ENCODE measurements around the gene THSD1.

DNA sequence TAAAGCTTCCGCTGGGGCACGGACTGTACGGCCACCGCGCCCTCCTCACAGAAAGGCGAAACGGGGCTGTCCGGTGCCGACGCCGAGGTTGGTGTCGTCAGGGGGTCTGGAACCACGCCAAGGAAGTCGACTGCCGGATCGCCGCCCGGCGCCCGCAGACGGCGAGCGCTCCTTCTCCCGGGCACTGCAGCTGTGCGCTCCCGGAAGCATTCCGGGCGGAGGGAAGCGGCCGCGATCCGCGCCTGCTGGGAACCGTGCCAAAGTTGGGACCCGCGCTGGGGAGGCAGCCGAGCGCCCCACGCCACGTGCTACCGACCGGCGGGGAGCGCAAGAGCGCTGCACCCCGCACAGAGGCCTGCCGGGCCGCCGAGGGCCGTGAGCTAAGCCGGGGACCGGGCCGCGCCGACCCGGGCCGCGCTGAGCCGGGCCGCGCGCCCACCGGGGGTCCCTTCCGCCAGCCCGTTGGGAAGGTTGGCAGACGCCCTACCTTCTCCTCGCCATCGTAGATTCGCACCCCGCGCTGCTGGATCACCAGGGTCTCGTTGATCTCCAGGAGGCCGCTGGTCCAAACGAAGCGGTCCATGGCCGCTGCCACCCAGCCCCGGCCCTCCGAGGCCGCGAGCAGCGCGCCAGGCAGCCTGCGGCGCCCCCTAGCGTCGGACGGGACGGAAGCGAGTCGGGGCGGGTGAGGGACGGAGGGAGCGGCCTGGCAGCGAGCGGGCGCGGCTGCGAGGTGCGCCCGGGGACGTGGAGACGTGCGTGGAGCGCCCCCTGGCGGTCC lies 44.2 kb upstream of the THSD1 start, which contains the start of gene VPS36:
- TF ChIP-seq, protein P1, sequence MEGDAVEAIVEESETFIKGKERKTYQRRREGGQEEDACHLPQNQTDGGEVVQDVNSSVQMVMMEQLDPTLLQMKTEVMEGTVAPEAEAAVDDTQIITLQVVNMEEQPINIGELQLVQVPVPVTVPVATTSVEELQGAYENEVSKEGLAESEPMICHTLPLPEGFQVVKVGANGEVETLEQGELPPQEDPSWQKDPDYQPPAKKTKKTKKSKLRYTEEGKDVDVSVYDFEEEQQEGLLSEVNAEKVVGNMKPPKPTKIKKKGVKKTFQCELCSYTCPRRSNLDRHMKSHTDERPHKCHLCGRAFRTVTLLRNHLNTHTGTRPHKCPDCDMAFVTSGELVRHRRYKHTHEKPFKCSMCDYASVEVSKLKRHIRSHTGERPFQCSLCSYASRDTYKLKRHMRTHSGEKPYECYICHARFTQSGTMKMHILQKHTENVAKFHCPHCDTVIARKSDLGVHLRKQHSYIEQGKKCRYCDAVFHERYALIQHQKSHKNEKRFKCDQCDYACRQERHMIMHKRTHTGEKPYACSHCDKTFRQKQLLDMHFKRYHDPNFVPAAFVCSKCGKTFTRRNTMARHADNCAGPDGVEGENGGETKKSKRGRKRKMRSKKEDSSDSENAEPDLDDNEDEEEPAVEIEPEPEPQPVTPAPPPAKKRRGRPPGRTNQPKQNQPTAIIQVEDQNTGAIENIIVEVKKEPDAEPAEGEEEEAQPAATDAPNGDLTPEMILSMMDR (IDR thresholded peaks at IDR 0.05): peak; percentile 100
- peak; percentile 80; the same call in 1 of the 2 replicates for TF ChIP-seq ZFX (IDR thresholded peaks at IDR 0.05; ENCODE audit: borderline replicate concordance)
